Trophoblast cell (in vitro differentiated cells and primary cell): Measurements from ENCODE around the gene EMID1.

Source experiments
- DNase-seq, 2 donors: peaks; one replicate each; pipeline ENCODE4 v3.0.0-alpha.2; 2016
- H2AFZ ChIP-seq: 2 replicates; pipeline ENCODE4 v1.6.1; 2013; ENCODE audit warnings: low read length, moderate library complexity, mild to moderate bottlenecking; ENCODE audit not compliant: insufficient read depth, poor library complexity
- H2AK5ac ChIP-seq: 2 replicates; pipeline ENCODE4 v1.6.1; 2013; ENCODE audit warnings: mild to moderate bottlenecking, low read length
- H2BK120ac ChIP-seq: 2 replicates; pipeline ENCODE4 v1.6.1; 2013; ENCODE audit warnings: low read length, mild to moderate bottlenecking, moderate library complexity; ENCODE audit not compliant: insufficient read depth, poor library complexity
- H2BK12ac ChIP-seq: 2 replicates; pipeline ENCODE4 v1.6.1; 2013; ENCODE audit warnings: mild to moderate bottlenecking, low read length, moderate library complexity
- H2BK5ac ChIP-seq: 2 replicates; pipeline ENCODE4 v1.6.1; 2013; ENCODE audit warnings: low read length, low read depth, moderate library complexity, mild to moderate bottlenecking; ENCODE audit not compliant: poor library complexity
- H3K14ac ChIP-seq: 2 replicates; pipeline ENCODE4 v1.6.1; 2013; ENCODE audit warnings: mild to moderate bottlenecking, low read length
- H3K18ac ChIP-seq: 2 replicates; pipeline ENCODE4 v1.6.1; 2013; ENCODE audit warnings: mild to moderate bottlenecking, low read length
- H3K23ac ChIP-seq: 2 replicates; pipeline ENCODE4 v1.6.1; 2013; ENCODE audit warnings: low read length
- H3K27ac ChIP-seq: 2 replicates; pipeline ENCODE4 v1.5.1; 2013; ENCODE audit warnings: low read depth, mild to moderate bottlenecking, inconsistent platforms, low read length, moderate library complexity
- H3K27me3 ChIP-seq: 2 replicates; pipeline ENCODE4 v1.6.1; 2013; ENCODE audit warnings: inconsistent platforms, mild to moderate bottlenecking, low read length, moderate library complexity; ENCODE audit not compliant: insufficient read depth
- H3K36me3 ChIP-seq, 2 experiments: 1 replicate in 1 of 2; 2 replicates in 1 of 2; pipeline ENCODE4 v1.6.1; 2013; ENCODE audit warnings: low read length in 2 of 2, mild to moderate bottlenecking in 2 of 2, moderate library complexity in 1 of 2; ENCODE audit not compliant: insufficient read depth in 2 of 2, control insufficient read depth in 1 of 2
- H3K4ac ChIP-seq: 2 replicates; pipeline ENCODE4 v1.6.1; 2013; ENCODE audit warnings: low read depth, mild to moderate bottlenecking, low read length, moderate library complexity
- H3K4me1 ChIP-seq, 2 experiments: 1 replicate in 1 of 2; 2 replicates in 1 of 2; pipeline ENCODE4 v1.6.1; 2013; ENCODE audit warnings: low read length in 2 of 2, mild to moderate bottlenecking in 2 of 2, moderate library complexity in 1 of 2; ENCODE audit not compliant: insufficient read depth in 2 of 2, control insufficient read depth in 1 of 2
- H3K4me2 ChIP-seq: 2 replicates; pipeline ENCODE4 v1.6.1; 2013; ENCODE audit warnings: inconsistent platforms, mild to moderate bottlenecking, low read length, moderate library complexity
- H3K4me3 ChIP-seq: 2 replicates; pipeline ENCODE4 v1.5.1; 2013; ENCODE audit warnings: mild to moderate bottlenecking, low read depth, low read length, inconsistent platforms
- H3K79me1 ChIP-seq: one replicate; pipeline ENCODE4 v1.6.1; 2013; ENCODE audit warnings: low read length
- H3K79me2 ChIP-seq: 2 replicates; pipeline ENCODE4 v1.6.1; 2013; ENCODE audit warnings: low read length, mild to moderate bottlenecking; ENCODE audit not compliant: control insufficient read depth, insufficient read depth, poor library complexity
- H3K9ac ChIP-seq: 2 replicates; pipeline ENCODE4 v1.6.1; 2013; ENCODE audit warnings: mild to moderate bottlenecking, low read length
- H3K9me3 ChIP-seq: 2 replicates; pipeline ENCODE4 v1.6.1; 2013; ENCODE audit warnings: low read depth, mild to moderate bottlenecking, control low read depth, inconsistent platforms, low read length; ENCODE audit not compliant: insufficient read depth
- H4K12ac ChIP-seq: 2 replicates; pipeline ENCODE4 v1.6.1; 2013; ENCODE audit warnings: low read depth, mild to moderate bottlenecking, low read length, moderate library complexity
- H4K8ac ChIP-seq: 2 replicates; pipeline ENCODE4 v1.6.1; 2013; ENCODE audit warnings: low read depth, mild to moderate bottlenecking, low read length, moderate library complexity
- H4K91ac ChIP-seq: one replicate; pipeline ENCODE4 v1.6.1; 2013; ENCODE audit warnings: low read depth, mild to moderate bottlenecking, low read length, moderate library complexity
- WGBS: extraction: QIAGEN DNeasy Blood & Tissue Kit; methylation state at CpG from one replicate; pipeline ENCODE4 v1.1.7; 2013; ENCODE audit warnings: missing lambda C conversion rate; ENCODE audit not compliant: insufficient read length, insufficient coverage; ENCODE audit errors: extremely low coverage; 5-methylcytosine and 5-hydroxymethylcytosine counted together

The EMID1 gene

GRCh38 chr22:29275819-29276565 is 70.3 kb downstream of the EMID1 start:
- Histone ChIP-seq H3K4me3 (no peak overlapping the region), H3K79me1 (no peaks in the 10 kb centered on the region), H2BK12ac (no peak overlapping the region), H3K4me1 (no peaks in the 10 kb centered on the region), H4K91ac (no peak overlapping the region), H3K36me3 (peaks cover 24 to 44% of the 10 kb centered on the region in 2 experiments), H3K4ac (no peak overlapping the region), H2BK120ac (no peak overlapping the region), H3K79me2 (peaks cover 5% of the 10 kb centered on the region), H3K9me3 (no peaks in the 10 kb centered on the region), H3K23ac (no peak overlapping the region), H3K9ac (no peak overlapping the region), H3K14ac (no peak overlapping the region), H3K27ac (no peak overlapping the region), H4K12ac (no peak overlapping the region), H2AK5ac (no peak overlapping the region), H3K27me3 (no peaks in the 10 kb centered on the region), H2BK5ac (no peak overlapping the region), H3K18ac (no peak overlapping the region), H4K8ac (no peak overlapping the region), H2AFZ (no peak overlapping the region), H3K4me2 (no peak overlapping the region)
- no peak for DNase-seq
- WGBS, result 100% methylated on average over 1 of the region's 3 CpGs

- H2BK12ac ChIP-seq, result no peak overlapping the region
- H2AFZ ChIP-seq, result no peak overlapping the region
- no CpG with 5 or more reads among the region's 1 CpG for WGBS
- H2BK5ac ChIP-seq, result no peak overlapping the region
- no peak overlapping the region for H4K91ac ChIP-seq
- H3K23ac ChIP-seq, result no peak overlapping the region
- no peak overlapping the region for H2AK5ac ChIP-seq
- peaks cover 32 to 55% of the 10 kb centered on the region in 2 experiments for H3K36me3 ChIP-seq
- H3K18ac ChIP-seq, result no peak overlapping the region
- no peak overlapping the region for H3K4me3 ChIP-seq
- no peak overlapping the region for H3K9ac ChIP-seq
- no peak overlapping the region for H4K8ac ChIP-seq
- no peak overlapping the region for H3K27ac ChIP-seq
- H3K14ac ChIP-seq, result no peak overlapping the region
- no peaks in the 10 kb centered on the region for H3K4me1 ChIP-seq
- H3K9me3 ChIP-seq, result no peaks in the 10 kb centered on the region
- H4K12ac ChIP-seq, result no peak overlapping the region
- H3K27me3 ChIP-seq, result no peaks in the 10 kb centered on the region
- no peaks in the 10 kb centered on the region for H3K79me1 ChIP-seq
- H3K79me2 ChIP-seq, result peaks cover 4% of the 10 kb centered on the region
- no peak overlapping the region for H3K4ac ChIP-seq
- H3K4me2 ChIP-seq, result no peak overlapping the region
- H2BK120ac ChIP-seq, result no peak overlapping the region
- no peak for DNase-seq
These were observed 72.2 kb downstream of the EMID1 start for GRCh38 chr22:29277927-29278326.

GRCh38 chr22:29284196-29284595 is 78.5 kb downstream of the EMID1 start:
- H4K12ac ChIP-seq, result no peak overlapping the region
- no peak overlapping the region for H3K9ac ChIP-seq
- H3K27me3 ChIP-seq, result no peaks in the 10 kb centered on the region
- WGBS, result no CpG with 5 or more reads among the region's 3 CpGs
- no peak overlapping the region for H3K27ac ChIP-seq
- H3K4me2 ChIP-seq, result no peak overlapping the region
- no peaks in the 10 kb centered on the region for H3K79me1 ChIP-seq
- no peak overlapping the region for H4K91ac ChIP-seq
- H3K4ac ChIP-seq, result no peak overlapping the region
- no peak overlapping the region for H2BK5ac ChIP-seq
- no peak overlapping the region for H2BK120ac ChIP-seq
- H2AK5ac ChIP-seq, result no peak overlapping the region
- peaks cover 2% of the 10 kb centered on the region for H3K79me2 ChIP-seq
- H4K8ac ChIP-seq, result no peak overlapping the region
- no peak for DNase-seq
- no peak overlapping the region for H3K14ac ChIP-seq
- no peaks in the 10 kb centered on the region for H3K9me3 ChIP-seq
- peaks cover 54 to 74% of the 10 kb centered on the region in 2 experiments for H3K36me3 ChIP-seq
- no peak overlapping the region for H3K18ac ChIP-seq
- H2BK12ac ChIP-seq, result no peak overlapping the region
- H3K23ac ChIP-seq, result no peak overlapping the region
- H3K4me3 ChIP-seq, result no peak overlapping the region
- no peak overlapping the region for H2AFZ ChIP-seq
- H3K4me1 ChIP-seq, result no peaks in the 10 kb centered on the region

- Histone ChIP-seq H4K12ac (no peak overlapping the region), H4K8ac (no peak overlapping the region)
- no CpG with 5 or more reads among the region's 2 CpGs for WGBS
These were observed 83.1 kb downstream of the EMID1 start for GRCh38 chr22:29288837-29289236.

More at GRCh38 chr22:29288837-29289236, 83.1 kb downstream of the EMID1 start:
- no peak overlapping the region for H2AFZ ChIP-seq
- no peaks in the 10 kb centered on the region for H3K4me1 ChIP-seq
- H3K14ac ChIP-seq, result no peak overlapping the region
- H3K27ac ChIP-seq, result no peak overlapping the region
- H2BK5ac ChIP-seq, result no peak overlapping the region
- H3K23ac ChIP-seq, result no peak overlapping the region
- no peak overlapping the region for H2BK12ac ChIP-seq
- peaks cover 47 to 76% of the 10 kb centered on the region in 2 experiments for H3K36me3 ChIP-seq
- H3K9ac ChIP-seq, result no peak overlapping the region
- no peak overlapping the region for H2BK120ac ChIP-seq
- no peaks in the 10 kb centered on the region for H3K79me1 ChIP-seq
- no peak overlapping the region for H3K4ac ChIP-seq
- no peak overlapping the region for H4K91ac ChIP-seq
- no peak overlapping the region for H3K18ac ChIP-seq
- no peaks in the 10 kb centered on the region for H3K27me3 ChIP-seq
- H3K4me2 ChIP-seq, result no peak overlapping the region
- no peak overlapping the region for H3K4me3 ChIP-seq
- no peak overlapping the region for H2AK5ac ChIP-seq
- no peaks in the 10 kb centered on the region for H3K79me2 ChIP-seq
- DNase-seq, result no peak
- H3K9me3 ChIP-seq, result no peaks in the 10 kb centered on the region
